Activated naive CD8-positive, alpha-beta T cell treated with anti-CD3 and anti-CD28 coated beads for 36 hours (primary cell): ENCODE results near the gene FRMD5. TPM values are rescaled to one million over a fixed set of nuclear protein-coding genes. Genes with fewer than 3 reads are reported as not detected.
A peak's percentile ranks its signal among the peaks of the same experiment; 100 is the strongest.
"Not testable (repeated sequence)": the region's sequence is repeated elsewhere in the genome, so short reads cannot be mapped to it uniquely, and the experiment has no call there.

Experiments used
- DNase-seq: peaks from one replicate; pipeline ENCODE4 v3.0.0; 2021
- H3K27ac Mint-ChIP-seq: one replicate; pipeline ENCODE4 v1.8.0; 2022; ENCODE audit warnings: mild to moderate bottlenecking, moderate library complexity, mixed read lengths
- H3K27me3 Mint-ChIP-seq: one replicate; pipeline ENCODE4 v1.8.0; 2022; ENCODE audit warnings: mild to moderate bottlenecking, mixed read lengths
- H3K36me3 Mint-ChIP-seq: one replicate; pipeline ENCODE4 v1.8.0; 2021; ENCODE audit warnings: mild to moderate bottlenecking, mixed read lengths
- H3K4me1 Mint-ChIP-seq: one replicate; pipeline ENCODE4 v1.8.0; 2021; ENCODE audit warnings: mixed read lengths
- H3K4me3 Mint-ChIP-seq: one replicate; pipeline ENCODE4 v1.8.0; 2022; ENCODE audit warnings: mild to moderate bottlenecking, moderate library complexity, mixed read lengths
- H3K9me3 Mint-ChIP-seq: one replicate; pipeline ENCODE4 v1.8.0; 2022; ENCODE audit warnings: mixed read lengths
- total RNA-seq, 2 experiments: library from RNA; stranded (reverse); gene quantifications; one replicate each; pipeline ENCODE4 v1.2.3, GENCODE V29; 2021

The FRMD5 gene
- total RNA-seq, 2 experiments from 2014 or later, result 0.42 to 0.56 TPM

- H3K27ac Mint-ChIP-seq, result no peak overlapping the region
- no peak for DNase-seq
- H3K27me3 Mint-ChIP-seq, result peaks cover 32% of the 10 kb centered on the region
- H3K36me3 Mint-ChIP-seq, result no peaks in the 10 kb centered on the region
- peaks cover 5% of the 10 kb centered on the region for H3K9me3 Mint-ChIP-seq
- no peak overlapping the region for H3K4me3 Mint-ChIP-seq
- H3K4me1 Mint-ChIP-seq, result peaks cover 13% of the 10 kb centered on the region
Observed at GRCh38 chr15:44045661-44046060, 149.4 kb downstream of the FRMD5 start.

GRCh38 chr15:44045217-44045616 lies 149.9 kb downstream of the FRMD5 start:
- no peak for DNase-seq
- Mint-ChIP-seq H3K36me3 (no peaks in the 10 kb centered on the region), H3K4me1 (peaks cover 13% of the 10 kb centered on the region), H3K27me3 (peaks cover 36% of the 10 kb centered on the region), H3K9me3 (peaks cover 5% of the 10 kb centered on the region), H3K27ac (peak overlapping the region; percentile 10), H3K4me3 (no peak overlapping the region)

DNA sequence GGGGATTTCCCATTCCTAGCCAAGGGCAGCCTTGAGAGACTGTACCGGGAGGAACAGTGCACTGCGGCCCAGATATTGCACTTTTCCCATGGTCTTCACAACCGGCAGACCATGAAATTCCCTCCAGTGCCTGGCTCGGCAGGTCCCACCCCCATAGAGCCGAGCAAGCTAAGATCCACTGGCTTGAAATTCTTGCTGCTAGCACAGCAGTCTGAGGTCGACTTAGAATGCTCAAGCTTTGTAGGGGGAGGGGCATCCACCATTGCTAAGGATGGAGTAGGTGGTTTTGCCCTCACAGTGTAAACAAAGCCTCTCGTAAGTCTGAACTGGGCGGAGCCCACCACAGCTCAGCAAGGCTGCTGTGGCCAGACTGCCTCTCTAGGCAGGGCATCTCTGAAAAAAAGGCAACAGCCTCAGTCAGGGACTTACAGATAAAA lies 156.3 kb downstream of the FRMD5 start:
- H3K36me3 Mint-ChIP-seq, result peaks cover 4% of the 10 kb centered on the region
- H3K27ac Mint-ChIP-seq, result no peak overlapping the region
- no peak overlapping the region for H3K4me3 Mint-ChIP-seq
- H3K27me3 Mint-ChIP-seq, result peaks cover 64% of the 10 kb centered on the region
- peaks cover 6% of the 10 kb centered on the region for H3K4me1 Mint-ChIP-seq
- peaks cover 11% of the 10 kb centered on the region for H3K9me3 Mint-ChIP-seq
- no peak for DNase-seq

DNA sequence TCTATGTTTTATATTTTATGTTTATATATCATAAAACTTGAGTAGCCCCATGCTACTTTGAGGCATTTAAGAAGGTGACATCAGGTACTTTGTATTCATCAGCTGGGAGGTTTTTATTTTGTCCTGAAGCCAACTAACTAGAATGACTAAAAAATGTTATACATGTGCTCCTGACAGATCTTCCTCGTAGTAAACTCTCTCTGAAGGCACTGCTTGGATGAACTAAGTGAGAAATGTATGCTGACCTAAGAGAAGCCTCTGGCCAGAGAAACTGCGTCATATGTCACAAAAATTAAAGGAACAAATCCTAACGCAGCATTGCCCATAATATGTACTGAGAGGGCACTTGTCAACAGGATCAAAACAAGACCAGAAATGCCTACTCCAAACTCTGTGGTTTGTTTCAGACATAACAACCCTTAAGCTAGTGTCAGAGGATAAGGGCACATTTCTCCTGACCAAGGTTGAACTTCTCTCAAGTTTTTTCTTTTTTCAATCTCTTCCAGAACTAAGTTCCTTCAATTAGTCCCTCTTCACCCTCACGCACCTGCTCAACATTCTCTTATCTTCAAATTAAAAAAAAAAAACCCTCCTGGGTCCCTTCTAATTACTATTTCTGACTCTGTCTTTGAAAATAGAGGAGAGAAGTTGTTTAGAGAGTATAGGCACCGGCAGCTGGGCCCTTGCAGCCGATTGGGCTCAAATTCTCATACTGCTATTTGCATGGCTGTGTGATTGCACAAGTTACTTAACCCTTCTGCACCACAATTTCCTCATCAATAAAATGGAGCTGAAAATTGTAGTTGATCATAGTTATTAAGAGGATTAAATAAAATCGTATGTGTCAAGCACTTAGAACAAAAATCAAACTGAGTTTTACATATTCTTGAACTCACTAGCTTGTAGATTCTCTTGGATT lies 159.0 kb downstream of the FRMD5 start:
- H3K27ac Mint-ChIP-seq, result no peak overlapping the region
- H3K4me3 Mint-ChIP-seq, result no peak overlapping the region
- H3K36me3 Mint-ChIP-seq, result peaks cover 4% of the 10 kb centered on the region
- DNase-seq, result no peak
- peaks cover 11% of the 10 kb centered on the region for H3K9me3 Mint-ChIP-seq
- H3K27me3 Mint-ChIP-seq, result peaks cover 50% of the 10 kb centered on the region
- H3K4me1 Mint-ChIP-seq, result peaks cover 7% of the 10 kb centered on the region

DNA sequence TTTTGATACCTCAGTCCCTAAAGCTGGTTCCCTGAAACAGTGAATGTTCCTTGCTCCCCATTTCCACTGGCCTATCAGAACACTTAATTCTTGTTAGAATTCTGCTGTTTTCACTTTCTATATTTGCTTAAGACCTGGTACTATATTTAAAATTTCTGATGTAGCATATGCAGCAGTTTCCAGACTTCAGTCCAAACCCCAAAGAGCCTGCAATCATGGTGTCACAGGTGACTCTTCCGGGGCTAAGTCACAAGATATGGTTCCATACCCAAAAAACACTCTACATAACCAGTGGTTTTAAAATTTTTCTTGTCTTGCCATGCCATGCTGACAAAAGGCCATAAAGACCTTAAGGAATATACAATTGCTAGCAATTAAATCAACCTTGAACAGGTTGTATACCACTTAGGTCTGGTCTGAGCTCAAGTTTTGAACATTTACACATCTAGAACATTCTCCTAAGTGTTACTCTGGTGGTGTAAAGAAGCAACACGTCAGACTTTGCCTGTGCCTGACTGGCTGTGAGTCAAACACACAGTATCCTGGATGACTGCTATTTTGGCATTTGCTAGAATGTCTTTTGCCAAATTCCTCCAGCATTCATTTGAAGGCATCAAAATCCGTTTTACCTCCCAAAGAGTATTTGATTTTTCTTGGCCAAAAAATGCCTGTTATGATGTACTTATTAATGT lies 160.0 kb downstream of the FRMD5 start:
- peaks cover 10% of the 10 kb centered on the region for H3K9me3 Mint-ChIP-seq

GRCh38 chr15:44034334-44034733 lies 160.7 kb downstream of the FRMD5 start:
- Mint-ChIP-seq H3K9me3 (peaks cover 7% of the 10 kb centered on the region), H3K27ac (no peak overlapping the region), H3K36me3 (no peaks in the 10 kb centered on the region), H3K4me1 (peaks cover 5% of the 10 kb centered on the region), H3K27me3 (peaks cover 49% of the 10 kb centered on the region), H3K4me3 (no peak overlapping the region)
- DNase-seq, result no peak

More for the DNA sequence above, 160.0 kb downstream of the FRMD5 start:
- no peak for DNase-seq
- Mint-ChIP-seq H3K4me3 (no peak overlapping the region), H3K27ac (no peak overlapping the region), H3K36me3 (peaks cover 3% of the 10 kb centered on the region), H3K4me1 (peaks cover 8% of the 10 kb centered on the region), H3K27me3 (peaks cover 50% of the 10 kb centered on the region)

DNA sequence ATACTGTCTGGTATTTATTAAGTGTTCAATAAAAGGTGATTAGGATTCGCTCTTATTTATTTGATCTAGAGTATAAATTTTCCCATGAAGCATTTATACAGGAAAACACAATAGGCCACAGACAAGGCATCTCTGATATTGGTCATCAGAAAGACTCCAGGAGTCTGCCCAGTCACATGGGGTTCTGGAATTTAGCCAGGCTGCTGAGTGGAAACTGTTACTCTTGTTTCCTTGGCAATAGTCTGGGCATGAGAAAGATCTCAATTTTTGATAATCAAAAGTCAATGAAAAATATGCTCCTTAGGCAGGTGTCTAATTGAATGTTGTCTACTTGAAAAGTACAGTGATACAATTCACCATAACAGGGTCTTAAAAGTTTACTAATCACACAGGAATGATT lies 161.2 kb downstream of the FRMD5 start:
- no peak for DNase-seq
- Mint-ChIP-seq H3K36me3 (no peaks in the 10 kb centered on the region), H3K9me3 (peaks cover 7% of the 10 kb centered on the region), H3K27me3 (peaks cover 49% of the 10 kb centered on the region), H3K4me3 (no peak overlapping the region), H3K27ac (no peak overlapping the region), H3K4me1 (peaks cover 5% of the 10 kb centered on the region)

- not testable (repeated sequence) for H3K4me3 Mint-ChIP-seq, H3K36me3 Mint-ChIP-seq, H3K27ac Mint-ChIP-seq, H3K4me1 Mint-ChIP-seq, H3K9me3 Mint-ChIP-seq, DNase-seq
- peaks cover 52% of the 10 kb centered on the region for H3K27me3 Mint-ChIP-seq
Observed at GRCh38 chr15:44032820-44033219, 162.3 kb downstream of the FRMD5 start.

- Mint-ChIP-seq H3K9me3 (peaks cover 6% of the 10 kb centered on the region), H3K27ac (no peak overlapping the region), H3K4me1 (peaks cover 9% of the 10 kb centered on the region), H3K4me3 (no peak overlapping the region), H3K36me3 (no peaks in the 10 kb centered on the region), H3K27me3 (peaks cover 66% of the 10 kb centered on the region)
- no peak for DNase-seq
Observed at GRCh38 chr15:44029940-44030568, 165.0 kb downstream of the FRMD5 start.

DNA sequence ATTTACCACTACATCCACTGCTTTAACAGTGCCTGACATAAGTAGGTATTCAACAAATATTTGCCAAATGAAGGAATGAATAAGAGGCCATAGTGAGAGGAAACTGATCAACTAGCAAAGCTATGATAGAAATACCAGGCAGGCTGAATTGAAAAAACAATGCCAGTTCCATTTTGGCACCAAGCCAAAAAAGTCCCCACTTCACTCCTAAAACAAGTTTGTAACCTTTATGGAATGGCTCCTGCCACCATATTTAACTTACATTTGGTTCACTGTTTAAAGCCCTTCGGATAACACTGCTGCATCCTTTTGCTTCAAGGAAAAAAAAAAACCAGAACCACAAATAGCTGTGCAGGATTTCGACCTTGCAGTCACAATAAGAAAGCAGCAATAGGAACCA lies 166.1 kb downstream of the FRMD5 start:
- no peak overlapping the region for H3K27ac Mint-ChIP-seq
- no peaks in the 10 kb centered on the region for H3K36me3 Mint-ChIP-seq
- peaks cover 9% of the 10 kb centered on the region for H3K4me1 Mint-ChIP-seq
- peaks cover 67% of the 10 kb centered on the region for H3K27me3 Mint-ChIP-seq
- DNase-seq, result no peak
- peaks cover 6% of the 10 kb centered on the region for H3K9me3 Mint-ChIP-seq
- H3K4me3 Mint-ChIP-seq, result no peak overlapping the region

- H3K36me3 Mint-ChIP-seq, result no peaks in the 10 kb centered on the region
- H3K27me3 Mint-ChIP-seq, result peaks cover 63% of the 10 kb centered on the region
- peak; percentile 2 for DNase-seq
- H3K4me1 Mint-ChIP-seq, result peaks cover 6% of the 10 kb centered on the region
- peaks cover 6% of the 10 kb centered on the region for H3K9me3 Mint-ChIP-seq
- H3K4me3 Mint-ChIP-seq, result no peak overlapping the region
- no peak overlapping the region for H3K27ac Mint-ChIP-seq
Observed at GRCh38 chr15:44028349-44028748, 166.7 kb downstream of the FRMD5 start.

GRCh38 chr15:44024155-44024554 lies 170.9 kb downstream of the FRMD5 start:
- no peak overlapping the region for H3K4me3 Mint-ChIP-seq
- peaks cover 4% of the 10 kb centered on the region for H3K4me1 Mint-ChIP-seq
- no peaks in the 10 kb centered on the region for H3K9me3 Mint-ChIP-seq
- DNase-seq, result no peak
- no peaks in the 10 kb centered on the region for H3K36me3 Mint-ChIP-seq
- no peak overlapping the region for H3K27ac Mint-ChIP-seq
- H3K27me3 Mint-ChIP-seq, result peaks cover 44% of the 10 kb centered on the region

- Mint-ChIP-seq H3K9me3 (no peaks in the 10 kb centered on the region), H3K4me1 (no peaks in the 10 kb centered on the region), H3K36me3 (no peaks in the 10 kb centered on the region), H3K27ac (no peak overlapping the region), H3K4me3 (no peak overlapping the region), H3K27me3 (peaks cover 36% of the 10 kb centered on the region)
- no peak for DNase-seq
Observed at GRCh38 chr15:44023176-44023575, 171.9 kb downstream of the FRMD5 start.

GRCh38 chr15:44018151-44018550 lies 176.9 kb downstream of the FRMD5 start:
- no peaks in the 10 kb centered on the region for H3K36me3 Mint-ChIP-seq
- H3K27ac Mint-ChIP-seq, result no peak overlapping the region
- H3K4me1 Mint-ChIP-seq, result no peaks in the 10 kb centered on the region
- DNase-seq, result no peak
- no peaks in the 10 kb centered on the region for H3K9me3 Mint-ChIP-seq
- no peak overlapping the region for H3K4me3 Mint-ChIP-seq
- peaks cover 16% of the 10 kb centered on the region for H3K27me3 Mint-ChIP-seq
